Gastroesophageal sphincter (tissue), 3 donors: ENCODE results near the gene CFAP92.

Experiments used
- CTCF ChIP-seq, 4 experiments: fragments of 200-600 bp in 2 of 4; fragments of 450-650 bp in 2 of 4; sonication (generic) in 1 of 4; IDR thresholded peaks; one replicate each; pipeline ENCODE4 v1.5.1; 2017 to 2019; ENCODE audit warnings: antibody characterized with exemption in 4 of 4, mild to moderate bottlenecking in 2 of 4, moderate library complexity in 2 of 4
- EP300 ChIP-seq: sonication (generic); formaldehyde crosslinking; IDR thresholded peaks from one replicate; pipeline ENCODE4 v1.6.1; 2017; ENCODE audit warnings: antibody characterized with exemption, mild to moderate bottlenecking
- POLR2A ChIP-seq, 2 donors: fragments of 450-650 bp; IDR thresholded peaks; one replicate each; pipeline ENCODE4 v1.6.1; 2017; ENCODE audit warnings: antibody characterized with exemption in 2 of 2, mild to moderate bottlenecking in 2 of 2, moderate library complexity in 1 of 2
- POLR2AphosphoS5 ChIP-seq: sonication (generic); formaldehyde crosslinking; IDR thresholded peaks from one replicate; pipeline ENCODE4 v1.6.1; 2017; ENCODE audit warnings: antibody characterized with exemption

- TF ChIP-seq EP300 = no peak
- no peak for TF ChIP-seq POLR2AphosphoS5
- no peak for TF ChIP-seq POLR2A (IDR thresholded peaks at IDR 0.05)
- TF ChIP-seq CTCF (IDR thresholded peaks at IDR 0.05) = no peak
Measured at GRCh38 chr3:128910006-128910405, 83.9 kb downstream of the CFAP92 start.
